Hepatocyte (in vitro differentiated cells): ENCODE data around the gene GNAS. TPM values are rescaled to one million over a fixed set of nuclear protein-coding genes. Genes with fewer than 3 reads are reported as not detected.

Experiments used
- DNase-seq: peaks from one replicate; pipeline ENCODE4 v3.0.0-alpha.2; 2016; ENCODE audit warnings: low spot score
- H2AFZ ChIP-seq: fragments of 200-600 bp; sonication (generic); 2 replicates; pipeline ENCODE4 v1.6.0; 2016; ENCODE audit warnings: antibody characterized with exemption, mild to moderate bottlenecking
- H3K27ac ChIP-seq: fragments of 200-600 bp; sonication (generic); 2 replicates; pipeline ENCODE4 v1.5.1; 2016; ENCODE audit warnings: mild to moderate bottlenecking
- H3K27me3 ChIP-seq: fragments of 200-600 bp; sonication (generic); 2 replicates; pipeline ENCODE4 v1.6.1; 2016
- H3K36me3 ChIP-seq: fragments of 200-600 bp; sonication (generic); replicated peaks from 2 replicates; pipeline ENCODE4 v1.5.1; 2016; ENCODE audit warnings: low read depth; ENCODE audit not compliant: insufficient read depth
- H3K4me1 ChIP-seq: fragments of 200-600 bp; sonication (generic); 2 replicates; pipeline ENCODE4 v1.5.1; 2016; ENCODE audit warnings: mild to moderate bottlenecking, moderate library complexity; ENCODE audit not compliant: insufficient read depth
- H3K4me2 ChIP-seq: fragments of 200-600 bp; sonication (generic); 2 replicates; pipeline ENCODE4 v1.6.0; 2016
- H3K4me3 ChIP-seq: fragments of 200-600 bp; sonication (generic); 2 replicates; pipeline ENCODE4 v1.5.1; 2016; ENCODE audit warnings: mild to moderate bottlenecking
- H3K79me2 ChIP-seq: fragments of 200-600 bp; sonication (generic); 2 replicates; pipeline ENCODE4 v1.6.0; 2017; ENCODE audit warnings: mild to moderate bottlenecking
- H3K9me2 ChIP-seq: fragments of 200-600 bp; sonication (generic); replicated peaks from 2 replicates; pipeline ENCODE4 v1.6.0; 2017; ENCODE audit warnings: mild to moderate bottlenecking; ENCODE audit not compliant: insufficient read depth
- H3K9me3 ChIP-seq: fragments of 200-600 bp; sonication (generic); 2 replicates; pipeline ENCODE4 v1.5.1; 2016; ENCODE audit warnings: low read depth, mild to moderate bottlenecking
- H4K20me1 ChIP-seq: fragments of 200-600 bp; sonication (generic); 2 replicates; pipeline ENCODE4 v1.6.0; 2016; ENCODE audit warnings: mild to moderate bottlenecking; ENCODE audit not compliant: insufficient read depth, poor library complexity, severe bottlenecking
- CTCF ChIP-seq: fragments of 200-600 bp; sonication (generic); IDR thresholded peaks from 2 replicates; pipeline ENCODE4 v1.5.1; 2016; ENCODE audit warnings: antibody characterized with exemption, mild to moderate bottlenecking; ENCODE audit not compliant: poor library complexity
- EZH2 ChIP-seq: fragments of 200-600 bp; sonication (generic); IDR thresholded peaks from 2 replicates; pipeline ENCODE4 v1.6.1; 2016; ENCODE audit warnings: antibody characterized with exemption, mild to moderate bottlenecking, borderline replicate concordance
- EZH2phosphoT487 ChIP-seq: fragments of 200-600 bp; sonication (generic); IDR thresholded peaks from one replicate; pipeline ENCODE4 v1.6.1; 2018; ENCODE audit warnings: antibody characterized with exemption, mild to moderate bottlenecking, low read depth, moderate library complexity; ENCODE audit not compliant: unreplicated experiment, severe bottlenecking
- whole genome bisulfite sequencing: methylation state at CpG from one replicate; pipeline ENCODE4 v1.1.6; 2016; ENCODE audit warnings: low lambda C conversion rate; ENCODE audit errors: missing lambda C conversion rate; 5-methylcytosine and 5-hydroxymethylcytosine counted together
- polyA plus RNA-seq: library from polyadenylated mRNA; unstranded; fragments of >200 nt; fragmentation: Nextera tagmentation; extraction: Ambion mirVana; gene quantifications from 2 replicates; pipeline ENCODE4 v1.2.1, GENCODE V29; 2016
- total RNA-seq: library from RNA; depleted of rRNA; stranded (reverse); fragments of >200 nt; gene quantifications from 2 replicates; pipeline ENCODE4 v1.2.3, GENCODE V29; 2014

GNAS gene
- total and polyA plus RNA-seq, 2 experiments from 2014 or later = 897 to 1,649 TPM

DNA sequence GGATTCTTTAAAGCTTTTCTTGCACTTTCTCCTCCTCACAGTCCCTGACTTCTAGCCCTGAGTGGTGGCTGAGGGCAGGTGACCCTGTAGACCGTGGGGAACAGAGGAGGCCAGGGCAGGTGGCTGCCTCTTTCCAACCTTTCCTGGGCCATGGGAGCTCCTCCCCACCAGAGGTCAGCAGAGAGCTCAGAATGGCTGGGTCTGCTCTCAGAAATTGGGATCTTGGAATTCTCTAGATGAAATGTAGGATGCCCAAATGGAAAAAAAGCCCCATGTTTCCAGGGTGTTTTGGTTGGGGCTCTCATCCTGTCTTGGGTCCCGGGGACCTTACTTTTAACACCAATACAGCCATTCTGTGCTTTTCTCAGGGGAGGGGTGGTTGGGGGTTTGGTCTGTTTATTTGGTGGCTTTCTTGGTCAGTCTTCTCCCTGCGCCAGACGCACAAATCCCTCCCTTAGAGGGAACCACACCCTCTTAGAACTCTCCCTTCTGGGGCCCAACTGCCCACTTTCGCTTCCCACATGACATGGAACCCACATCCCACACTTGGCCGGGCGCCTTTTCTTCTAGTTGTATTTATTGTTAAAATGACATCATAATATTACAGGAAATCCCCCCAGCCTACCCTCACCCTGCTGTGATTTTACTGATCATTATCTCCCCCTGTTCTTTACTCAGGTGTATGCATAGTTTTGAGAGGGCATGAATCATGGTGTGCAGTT lies 17.9 kb downstream of the GNAS start:
- peak; percentile 83 for DNase-seq
- H3K4me1 ChIP-seq = peaks cover 2% of the 10 kb centered on the region
- H4K20me1 ChIP-seq = no peaks in the 10 kb centered on the region
- no peak overlapping the region for H2AFZ ChIP-seq
- H3K4me3 ChIP-seq = no peak overlapping the region
- H3K4me2 ChIP-seq = no peak overlapping the region
- no peaks in the 10 kb centered on the region for H3K27me3 ChIP-seq
- no peaks in the 10 kb centered on the region for H3K9me2 ChIP-seq
- 61% methylated on average over 7 of the region's 7 CpGs for WGBS
- H3K36me3 ChIP-seq = no peaks in the 10 kb centered on the region
- TF ChIP-seq CTCF (peak; percentile 85), EZH2phosphoT487 (no peak), EZH2 (no peak)
- H3K27ac ChIP-seq = no peak overlapping the region
- no peaks in the 10 kb centered on the region for H3K9me3 ChIP-seq
- no peaks in the 10 kb centered on the region for H3K79me2 ChIP-seq

GRCh38 chr20:58871533-58872102 lies 19.1 kb downstream of the GNAS start:
- TF ChIP-seq EZH2phosphoT487 = no peak
- no peak for TF ChIP-seq CTCF
- TF ChIP-seq EZH2 = no peak
- Histone ChIP-seq H3K9me2 (no peaks in the 10 kb centered on the region), H4K20me1 (no peaks in the 10 kb centered on the region), H2AFZ (no peak overlapping the region), H3K79me2 (no peaks in the 10 kb centered on the region), H3K4me2 (no peak overlapping the region), H3K4me3 (no peak overlapping the region), H3K27me3 (no peaks in the 10 kb centered on the region), H3K9me3 (no peaks in the 10 kb centered on the region), H3K4me1 (peaks cover 2% of the 10 kb centered on the region), H3K27ac (no peak overlapping the region), H3K36me3 (no peaks in the 10 kb centered on the region)
- no peak for DNase-seq
- WGBS = 90% methylated on average over 8 of the region's 8 CpGs

GRCh38 chr20:58874469-58874868 lies 22.0 kb downstream of the GNAS start:
- WGBS = 83% methylated on average over 1 of the region's 1 CpG
- Histone ChIP-seq H3K27ac (no peak overlapping the region), H3K27me3 (no peaks in the 10 kb centered on the region)

More at GRCh38 chr20:58874469-58874868, 22.0 kb downstream of the GNAS start:
- Histone ChIP-seq H3K79me2 (no peaks in the 10 kb centered on the region), H3K4me2 (no peak overlapping the region), H3K4me3 (no peak overlapping the region), H3K9me3 (no peaks in the 10 kb centered on the region), H4K20me1 (no peaks in the 10 kb centered on the region), H3K9me2 (no peaks in the 10 kb centered on the region), H2AFZ (no peak overlapping the region), H3K36me3 (no peaks in the 10 kb centered on the region), H3K4me1 (no peaks in the 10 kb centered on the region)
- no peak for DNase-seq
- TF ChIP-seq CTCF = no peak
- TF ChIP-seq EZH2phosphoT487 = no peak
- no peak for TF ChIP-seq EZH2
